Stromal cell of bone marrow (primary cell): Measurements from ENCODE around the gene P4HA2.

Experiments
- DNase-seq: peaks from one replicate; pipeline ENCODE4 v3.0.0-alpha.2; 2012; ENCODE audit warnings: low read depth

P4HA2 gene

GRCh38 chr5:132250547-132250946, 22.9 kb upstream of the P4HA2 start:
- DNase-seq: no peak

- DNase-seq: no peak
Measured at GRCh38 chr5:132246806-132247205, 19.2 kb upstream of the P4HA2 start.

- no peak for DNase-seq
Measured at GRCh38 chr5:132245593-132245992, 17.9 kb upstream of the P4HA2 start.

GRCh38 chr5:132243366-132243977, 15.8 kb upstream of the P4HA2 start:
- DNase-seq: no peak

GRCh38 chr5:132239776-132240175, 12.1 kb upstream of the P4HA2 start:
- no peak for DNase-seq

- no peak for DNase-seq
Measured at GRCh38 chr5:132238901-132239500, 11.3 kb upstream of the P4HA2 start.

- DNase-seq: no peak
Measured at GRCh38 chr5:132238169-132238744, 10.6 kb upstream of the P4HA2 start.

GRCh38 chr5:132237670-132238069, 10.0 kb upstream of the P4HA2 start:
- no peak for DNase-seq

GRCh38 chr5:132237141-132237540, 9.5 kb upstream of the P4HA2 start:
- no peak for DNase-seq

- no peak for DNase-seq
Measured at GRCh38 chr5:132235340-132235739, 7.7 kb upstream of the P4HA2 start.

GRCh38 chr5:132234684-132235062, 7.0 kb upstream of the P4HA2 start:
- DNase-seq: no peak

- no peak for DNase-seq
Measured at GRCh38 chr5:132233811-132234683, 6.4 kb upstream of the P4HA2 start.

- no peak for DNase-seq
Measured at GRCh38 chr5:132233081-132233480, 5.4 kb upstream of the P4HA2 start.

- DNase-seq: no peak
Measured at GRCh38 chr5:132232465-132232864, 4.8 kb upstream of the P4HA2 start.

- DNase-seq: no peak
Measured at GRCh38 chr5:132230871-132231270, 3.2 kb upstream of the P4HA2 start.

GRCh38 chr5:132229236-132229635, 1.6 kb upstream of the P4HA2 start:
- DNase-seq: no peak

GRCh38 chr5:132228241-132229035, 785 bp upstream of the P4HA2 start:
- no peak for DNase-seq

- DNase-seq: no peak
Measured at GRCh38 chr5:132227235-132227484, 493 bp downstream of the P4HA2 start.

GRCh38 chr5:132226516-132227234, 978 bp downstream of the P4HA2 start:
- DNase-seq: no peak

GRCh38 chr5:132225165-132226032, 2.3 kb downstream of the P4HA2 start:
- DNase-seq: peak; percentile 56

GRCh38 chr5:132224716-132225115, 2.9 kb downstream of the P4HA2 start:
- peak; percentile 21 for DNase-seq
